Psoas muscle (tissue), 8 donors: Measurements from ENCODE around the gene PHF12. TPM values are rescaled to one million over a fixed set of nuclear protein-coding genes. Genes with fewer than 3 reads are reported as not detected.

Experiments
- ATAC-seq, 4 donors: fragments of 200-7000 bp; cut with Tn5 transposase; one replicate each; pipeline ENCODE4 v1.9.1; 2020; ENCODE audit warnings: moderate library complexity in 3 of 4, mild to moderate bottlenecking in 2 of 4
- DNase-seq, 2 donors: peaks; one replicate each; pipeline ENCODE4 v3.0.0-alpha.2; 2020
- H3K27ac ChIP-seq: fragments of 200-600 bp; one replicate; pipeline ENCODE4 v1.8.0; 2022
- H3K27me3 ChIP-seq, 3 donors: fragments of 200-600 bp in 1 of 3; one replicate each; pipeline versions ENCODE4 v1.6.1 to v1.8.0; 2013 to 2022; ENCODE audit warnings: low read length in 2 of 3, mild to moderate bottlenecking in 2 of 3, moderate library complexity in 1 of 3; ENCODE audit not compliant: insufficient read depth in 3 of 3
- H3K36me3 ChIP-seq, 2 donors: fragments of 200-600 bp in 1 of 2; one replicate each; pipeline versions ENCODE4 v1.6.1 to v1.8.0; 2013 to 2022; ENCODE audit warnings: low read depth in 1 of 2, mild to moderate bottlenecking in 1 of 2, moderate library complexity in 1 of 2; ENCODE audit not compliant: insufficient read depth in 1 of 2
- H3K4me1 ChIP-seq: fragments of 200-600 bp; one replicate; pipeline ENCODE4 v1.8.0; 2022
- H3K4me3 ChIP-seq: fragments of 200-600 bp; one replicate; pipeline ENCODE4 v1.8.0; 2022; ENCODE audit warnings: mild to moderate bottlenecking
- H3K9me3 ChIP-seq: fragments of 200-600 bp; one replicate; pipeline ENCODE4 v1.8.0; 2022
- WGBS, 3 donors: extraction: QIAGEN DNeasy Blood & Tissue Kit; methylation state at CpG; one replicate each; pipeline versions ENCODE4 v1.1.6 to v1.1.7; 2013; 5-methylcytosine and 5-hydroxymethylcytosine counted together
- intact Hi-C, 2 donors: fragments of 100-400 bp; cut with DNase I; formaldehyde crosslinking; loops; one replicate each; pipeline versions ENCODE4 v1.11.0 to v1.14.2; 2022
- polyA plus RNA-seq, 3 donors: library from polyadenylated mRNA; stranded (reverse); fragments of 200-250 nt; gene quantifications; one replicate each; pipeline ENCODE4 v1.2.3, GENCODE V29; 2013
- total RNA-seq, 4 donors: library from RNA; stranded (reverse); fragmentation: NEBNext Ultra II Directional in 2 of 4; extraction: Animal tissue kit (Norgen Biotek cat#: 25700) in 2 of 4; gene quantifications; one replicate each; pipeline versions ENCODE4 v1.2.1 to v1.2.4, GENCODE V29; 2021 to 2023
- TF ChIP-seq, protein P1 (sequence below): fragments of 200-600 bp; IDR thresholded peaks from one replicate; pipeline ENCODE4 v1.8.0; 2022; ENCODE audit warnings: antibody characterized with exemption
- donor health status: healthy with polysubstance abuse.
- donor health status: DM: no; HTN: no; CAD: no; lungs with moderate emphysema.
- donor health status: Bipolar disorder and iron deficiency.
- donor health status: healthy.
- donor health status: DM: yes; HTN: yes; CAD: no.
- donor health status: DM: no; HTN: no; CAD: no.
- donor health status: DM: no; HTN: no; CAD: no.
- donor health status: DM: yes; HTN: yes; CAD: no.

PHF12 gene
- total and polyA plus RNA-seq, 7 donors = 7.3 to 28.6 (median 22.3) TPM

DNA sequence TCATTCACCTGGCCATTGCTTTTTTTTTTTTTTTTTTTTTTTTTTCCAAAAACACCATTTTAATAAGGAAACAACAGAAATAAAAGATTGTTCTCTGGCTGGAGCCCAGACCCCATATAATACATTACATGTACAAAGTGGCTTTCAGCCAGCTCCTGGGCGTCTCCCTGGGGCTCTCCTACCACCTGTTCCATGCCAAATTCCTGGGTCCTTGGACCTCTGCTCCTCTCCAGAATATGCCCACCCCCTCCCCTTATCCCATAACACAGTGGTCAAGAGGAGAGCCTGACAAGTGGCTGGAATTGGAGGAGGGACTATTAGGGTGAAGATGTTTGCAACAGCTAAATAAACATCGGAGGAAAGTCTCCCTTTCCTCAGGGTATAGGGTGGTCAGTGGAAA is 3.6 kb upstream of the PHF12 start:
- Histone ChIP-seq H3K36me3 (no peaks in the 10 kb centered on the region), H3K4me1 (peaks cover 9% of the 10 kb centered on the region), H3K27ac (no peak overlapping the region), H3K27me3 (no peaks in the 10 kb centered on the region), H3K4me3 (no peak overlapping the region), H3K9me3 (no peaks in the 10 kb centered on the region)
- WGBS, 3 donors = 73 to 86% (median 84%) methylated on average over 2 of the region's 2 CpGs
- TF ChIP-seq, protein P1, sequence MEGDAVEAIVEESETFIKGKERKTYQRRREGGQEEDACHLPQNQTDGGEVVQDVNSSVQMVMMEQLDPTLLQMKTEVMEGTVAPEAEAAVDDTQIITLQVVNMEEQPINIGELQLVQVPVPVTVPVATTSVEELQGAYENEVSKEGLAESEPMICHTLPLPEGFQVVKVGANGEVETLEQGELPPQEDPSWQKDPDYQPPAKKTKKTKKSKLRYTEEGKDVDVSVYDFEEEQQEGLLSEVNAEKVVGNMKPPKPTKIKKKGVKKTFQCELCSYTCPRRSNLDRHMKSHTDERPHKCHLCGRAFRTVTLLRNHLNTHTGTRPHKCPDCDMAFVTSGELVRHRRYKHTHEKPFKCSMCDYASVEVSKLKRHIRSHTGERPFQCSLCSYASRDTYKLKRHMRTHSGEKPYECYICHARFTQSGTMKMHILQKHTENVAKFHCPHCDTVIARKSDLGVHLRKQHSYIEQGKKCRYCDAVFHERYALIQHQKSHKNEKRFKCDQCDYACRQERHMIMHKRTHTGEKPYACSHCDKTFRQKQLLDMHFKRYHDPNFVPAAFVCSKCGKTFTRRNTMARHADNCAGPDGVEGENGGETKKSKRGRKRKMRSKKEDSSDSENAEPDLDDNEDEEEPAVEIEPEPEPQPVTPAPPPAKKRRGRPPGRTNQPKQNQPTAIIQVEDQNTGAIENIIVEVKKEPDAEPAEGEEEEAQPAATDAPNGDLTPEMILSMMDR = no peak
- DNase-seq (no peak), ATAC-seq (no peak)
- intact Hi-C loops = loop anchor here in 1 of 2 donors (5.0 kb wide), 1 partner anchor 618 kb away; the partner anchor contains the start of genes IFT20 and TNFAIP1

DNA sequence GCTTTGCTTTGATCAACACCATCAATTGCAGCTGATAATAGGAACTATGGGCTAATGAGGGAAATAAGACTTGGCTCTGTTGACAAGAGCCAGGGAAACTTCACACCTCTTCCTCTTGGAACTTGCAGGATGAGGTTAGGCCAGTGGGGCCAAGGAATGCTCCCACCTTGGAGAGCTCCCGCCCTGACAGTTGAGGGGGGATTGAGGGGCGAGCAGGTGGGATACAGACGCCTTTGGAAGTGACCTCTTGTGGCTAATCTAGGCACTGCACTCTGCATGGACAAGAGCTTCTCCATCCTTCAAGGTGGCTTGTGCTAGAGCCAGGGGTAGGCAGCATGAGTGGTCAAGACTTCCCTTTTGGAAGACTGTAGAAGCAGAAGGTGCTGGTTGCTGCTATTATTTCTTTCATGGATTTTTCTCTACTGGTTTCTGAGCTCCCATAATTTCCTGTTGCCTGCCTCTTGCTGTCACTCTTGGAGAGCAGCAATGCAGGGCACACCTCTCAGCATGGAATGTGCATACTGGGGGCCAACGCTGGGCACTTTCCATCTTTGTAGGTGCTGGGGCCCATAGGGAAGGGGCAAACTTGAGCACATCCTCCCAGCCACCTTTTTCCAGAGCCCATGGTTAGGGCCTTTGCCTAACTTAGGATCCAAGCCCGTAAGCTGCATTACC is 2.3 kb upstream of the PHF12 start:
- ATAC-seq (no peak), DNase-seq (no peak)
- Histone ChIP-seq H3K4me3 (no peak overlapping the region), H3K27ac (peak overlapping the region; percentile 98), H3K36me3 (no peaks in the 10 kb centered on the region), H3K27me3 (no peaks in the 10 kb centered on the region), H3K9me3 (no peaks in the 10 kb centered on the region), H3K4me1 (peaks cover 9% of the 10 kb centered on the region)
- WGBS, 3 donors = 34 to 39% (median 36%) methylated on average over 5 of the region's 5 CpGs
- TF ChIP-seq, protein P1 = peak; percentile 84
- intact Hi-C loops = loop anchor here in 1 of 2 donors (5.0 kb wide), 1 partner anchor 616 kb away; the partner anchor contains the start of genes IFT20 and TNFAIP1

DNA sequence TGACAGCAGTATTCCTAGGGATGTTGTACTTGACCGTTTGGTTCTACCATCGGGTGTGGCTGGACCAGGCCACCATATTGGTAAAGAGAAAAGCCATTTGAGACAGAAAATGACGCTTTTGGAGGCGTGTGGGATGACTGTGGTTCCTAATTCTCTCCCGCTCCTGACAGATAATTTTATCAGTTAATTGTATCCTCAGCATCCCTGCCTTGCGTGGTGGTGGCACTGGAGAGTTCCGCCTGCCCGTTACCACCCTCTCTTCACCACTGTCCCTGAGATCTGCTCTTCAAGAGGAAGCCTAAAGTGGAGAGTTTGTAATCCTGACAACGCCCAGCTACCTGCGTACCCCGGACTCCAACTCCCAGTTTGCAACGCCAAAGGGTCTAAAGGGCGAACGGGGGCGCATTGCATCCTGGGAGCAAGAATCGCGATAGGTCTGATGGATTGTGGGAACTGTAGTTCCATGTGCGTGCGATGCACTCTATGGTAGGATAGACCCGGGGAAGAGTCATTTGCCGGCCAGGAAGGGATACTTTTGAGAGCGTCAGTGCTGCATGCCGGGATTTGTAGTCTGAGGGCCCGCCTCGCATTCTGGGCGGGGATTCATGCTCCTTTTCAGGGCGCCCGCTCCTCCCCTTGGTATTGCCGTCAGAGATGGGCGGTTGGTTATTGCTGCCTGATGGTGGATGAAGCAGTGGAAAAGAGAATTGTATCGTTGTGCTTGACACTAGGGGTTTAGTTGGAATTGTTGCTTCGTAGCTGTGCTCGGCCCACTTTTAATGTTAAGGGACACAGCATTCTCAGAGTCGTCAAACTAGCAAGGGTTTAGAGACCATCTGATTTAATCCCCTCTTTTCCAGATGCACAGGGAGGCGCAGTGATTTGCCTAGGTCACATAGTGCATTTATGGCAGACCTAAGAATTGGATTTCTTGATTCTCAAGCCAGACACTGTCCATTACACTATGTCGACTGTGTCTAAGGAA is 965 bp upstream of the PHF12 start:
- Histone ChIP-seq H3K4me1 (peaks cover 20% of the 10 kb centered on the region), H3K27me3 (no peaks in the 10 kb centered on the region), H3K36me3 (no peaks in the 10 kb centered on the region), H3K27ac (peak overlapping the region; percentile 98), H3K9me3 (no peaks in the 10 kb centered on the region), H3K4me3 (peak overlapping the region; percentile 72)
- DNase-seq (peak; percentile 96 to 97), ATAC-seq (peak; percentile 78 to 83 (median 80))
- WGBS, 3 donors = 4 to 5% (median 5%) methylated on average over 36 of the region's 36 CpGs
- intact Hi-C loops = loop anchor here in 1 of 2 donors (5.0 kb wide), 1 partner anchor 615 kb away; the partner anchor contains the start of genes IFT20 and TNFAIP1
- TF ChIP-seq, protein P1 = no peak

DNA sequence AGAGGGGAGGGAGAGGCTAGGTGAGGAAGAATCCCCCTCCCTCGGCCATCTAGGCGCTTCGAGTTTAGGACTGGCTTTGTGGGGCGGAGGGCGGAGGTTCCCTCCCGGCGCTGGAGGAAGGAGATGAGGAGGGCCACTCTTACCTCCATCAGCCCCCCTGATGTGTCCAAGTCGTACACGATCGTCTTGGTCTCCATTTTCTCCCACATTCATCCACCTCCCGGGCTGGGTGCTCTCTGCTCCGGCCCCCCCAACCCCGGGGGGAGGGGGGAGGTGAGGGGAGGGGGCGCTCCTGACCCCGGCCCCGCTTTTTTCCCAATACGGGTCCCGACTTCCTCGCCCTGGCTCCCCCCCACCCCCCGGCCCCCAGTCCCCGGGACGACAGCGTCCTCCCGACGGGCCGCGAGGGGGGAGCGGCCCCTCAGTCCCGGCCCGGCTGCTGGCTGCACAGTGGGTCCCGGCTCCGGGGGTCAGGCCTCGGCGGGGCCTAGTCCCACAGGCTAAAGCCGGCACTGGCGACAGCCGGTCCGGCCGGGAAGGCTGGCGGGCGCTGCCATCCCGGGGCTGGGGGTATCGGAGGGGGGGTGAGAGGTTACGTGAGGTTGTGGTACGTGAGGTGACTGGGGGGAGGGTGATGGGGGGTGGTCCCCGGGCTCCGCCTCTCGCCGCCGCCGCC is 428 bp downstream of the PHF12 start:
- Histone ChIP-seq H3K27me3 (no peaks in the 10 kb centered on the region), H3K4me3 (peak overlapping the region; percentile 87), H3K36me3 (no peaks in the 10 kb centered on the region), H3K4me1 (peaks cover 34% of the 10 kb centered on the region), H3K27ac (peak overlapping the region; percentile 98), H3K9me3 (no peaks in the 10 kb centered on the region)
- peak in 1 of 4 donors; percentile 12 for ATAC-seq
- TF ChIP-seq, protein P1 = no peak
- intact Hi-C loops = loop anchor here in 1 of 2 donors (5.0 kb wide), 1 partner anchor 614 kb away; the partner anchor contains the start of genes IFT20 and TNFAIP1
- WGBS, 3 donors = 0 to 1% (median 1%) methylated on average over 13 to 51 of the region's 51 CpGs
- DNase-seq = peak in 1 of 2 donors; percentile 31
